ENCODE measurements around the gene ZNF428.

- no peak for TF ChIP-seq POLR2A (IDR thresholded peaks at IDR 0.05)
- TF ChIP-seq CTCF (IDR thresholded peaks at IDR 0.05 in 4 of 5, conservative IDR thresholded peaks at IDR 0.05 in 1 of 5), result no peak
Measured at GRCh38 chr19:43667876-43668405, 48.5 kb upstream of the ZNF428 start.

All from gastrocnemius medialis (tissue), 4 donors.